Measurements from ENCODE around the gene TFF3.

- no peak for TF ChIP-seq CTCF (conservative IDR thresholded peaks at IDR 0.05; ENCODE audit: low read length)
- no peak for TF ChIP-seq EZH2phosphoT487 (IDR thresholded peaks at IDR 0.05; ENCODE audit: borderline replicate concordance)
Observed at GRCh38 chr21:42264245-42265195, 50.7 kb downstream of the TFF3 start.
